Measurements from ENCODE around the gene NTRK3.

NTRK3 gene

DNA sequence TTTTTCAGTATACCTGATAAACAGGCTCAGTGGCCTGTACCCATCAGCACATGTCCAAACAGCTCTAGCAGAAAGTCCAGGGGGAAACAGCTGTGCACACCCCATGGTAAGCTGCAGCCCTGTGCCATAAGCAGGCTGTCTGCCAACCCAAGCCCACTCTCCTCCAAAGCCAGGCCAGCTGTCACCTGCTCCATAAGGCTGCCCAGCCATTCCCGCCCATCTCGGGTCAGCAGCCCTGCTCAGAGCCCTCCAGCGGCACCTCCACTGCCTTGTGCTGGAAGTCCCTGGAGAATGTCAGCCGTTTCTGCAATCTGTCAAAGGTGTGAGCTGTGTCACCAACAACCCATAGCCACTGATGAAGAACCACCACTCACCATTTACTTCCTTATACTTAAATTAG is 82.0 kb downstream of the NTRK3 start:
- no peak for DNase-seq

DNA sequence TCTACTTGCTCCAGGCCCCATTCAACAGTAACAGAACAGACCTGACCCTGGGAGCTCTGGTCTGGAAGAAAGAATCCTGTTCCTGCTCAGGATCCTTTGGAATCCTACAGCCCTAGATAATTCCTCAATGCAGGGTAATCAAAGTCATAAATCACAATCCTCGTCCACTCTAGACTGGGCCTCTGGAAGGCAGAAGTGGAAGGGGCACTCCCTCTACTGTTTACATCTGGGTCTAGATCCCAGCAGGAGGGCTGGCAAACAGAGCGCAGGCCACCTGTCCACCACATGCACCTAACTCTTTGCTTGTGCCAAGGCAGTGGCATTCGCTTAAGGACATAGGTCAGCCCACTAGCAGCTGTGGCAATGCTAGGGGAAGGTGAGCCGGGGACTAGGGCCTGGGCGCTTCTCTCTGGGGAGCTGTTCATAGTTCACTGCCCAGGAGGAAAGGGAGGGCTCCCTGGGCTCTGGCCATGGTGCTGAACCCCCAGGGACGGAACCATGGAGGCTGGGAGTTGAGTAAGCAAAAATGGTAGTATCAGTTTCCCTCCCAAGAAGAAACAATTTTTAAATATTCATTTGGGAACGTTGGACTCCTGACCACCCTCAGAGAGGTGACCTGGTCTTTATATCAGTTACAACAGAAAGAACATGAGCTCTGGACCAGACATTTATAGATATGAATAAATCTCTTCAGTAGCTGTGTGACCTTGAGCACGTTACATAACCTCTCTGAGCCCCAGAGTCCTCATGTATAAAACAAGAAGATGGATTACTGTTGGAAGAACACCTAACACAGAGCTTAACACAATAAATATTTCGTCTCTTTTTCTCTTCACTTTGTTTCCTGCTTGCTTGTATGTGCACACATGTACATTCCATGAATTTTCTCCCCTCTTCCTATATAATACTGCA is 90.2 kb downstream of the NTRK3 start:
- DNase-seq, result no peak

DNA sequence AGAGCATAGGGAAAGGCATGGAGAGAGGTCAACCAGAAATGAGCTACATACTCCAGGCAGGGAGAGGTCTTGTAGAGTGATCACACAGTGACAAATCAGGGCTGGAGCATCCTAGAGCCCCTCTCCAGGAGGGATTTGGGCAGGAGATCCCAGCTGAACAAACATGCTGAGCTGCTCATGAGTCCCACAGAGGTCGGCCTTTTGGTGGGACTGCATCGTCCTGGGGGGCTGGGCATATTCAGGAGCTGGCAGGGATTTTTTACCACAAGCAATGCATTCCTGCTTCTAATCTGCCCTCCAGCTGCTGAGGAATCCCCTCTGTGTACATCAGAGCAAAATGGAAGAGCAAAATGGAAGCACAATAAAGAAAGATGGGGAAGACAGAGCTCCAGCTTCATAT is 94.9 kb downstream of the NTRK3 start:
- DNase-seq, result no peak

DNA sequence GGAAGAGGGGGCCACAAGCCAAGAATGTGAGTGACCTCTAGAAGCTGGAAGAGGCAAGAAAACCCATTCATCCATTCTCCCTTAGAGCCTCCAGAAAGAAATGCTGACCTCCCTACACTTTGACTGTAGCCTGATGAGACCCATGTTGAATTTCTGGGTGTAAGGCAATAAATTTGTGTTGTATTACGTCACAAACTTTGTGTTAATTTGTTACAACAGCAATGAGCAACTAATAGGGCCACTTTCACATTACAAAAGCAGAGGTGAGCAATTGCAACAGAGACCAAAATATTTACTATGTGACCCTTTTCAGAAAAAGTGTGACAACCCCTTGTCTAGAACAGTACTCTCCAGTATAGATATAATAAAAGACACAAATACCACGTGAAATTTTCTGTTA is 101.2 kb downstream of the NTRK3 start:
- no peak for DNase-seq

DNA sequence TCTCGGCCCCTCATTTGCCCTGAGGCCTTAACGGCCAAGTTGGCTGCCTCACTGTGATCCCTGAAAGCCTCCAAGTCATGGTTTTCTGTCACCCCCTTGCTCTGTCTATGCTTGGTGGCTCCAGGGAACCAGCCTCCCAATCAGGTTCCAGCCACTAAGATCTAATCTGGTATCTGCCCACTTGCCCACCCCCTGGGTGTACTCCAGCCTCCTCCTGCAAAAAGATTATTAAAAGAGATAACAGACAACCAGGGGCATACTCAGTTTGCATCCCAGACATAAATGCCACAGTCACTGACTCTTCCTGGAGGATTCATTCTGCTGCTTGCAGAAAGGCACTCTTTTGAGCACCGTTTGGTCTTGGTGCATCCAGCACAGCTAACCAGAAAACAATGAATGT is 103.9 kb downstream of the NTRK3 start:
- DNase-seq, result no peak

DNA sequence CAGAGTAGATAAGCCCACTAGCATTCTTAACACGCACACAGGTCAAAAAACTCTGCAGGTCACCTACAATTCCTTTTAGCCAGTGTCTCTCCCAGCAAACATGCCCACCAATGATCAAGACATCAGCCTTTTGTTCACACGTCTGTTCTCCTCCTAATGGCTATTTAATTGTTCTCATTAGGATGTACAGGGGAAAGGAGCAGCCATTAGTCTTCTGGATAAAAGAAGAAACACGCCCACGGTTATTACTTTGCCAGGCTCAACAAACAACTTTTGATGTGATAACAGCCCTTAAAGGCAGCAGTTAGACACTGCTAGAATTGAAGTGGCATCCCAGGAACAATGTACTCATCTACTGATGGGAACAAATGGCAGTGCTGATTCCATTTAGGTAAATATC is 108.8 kb downstream of the NTRK3 start:
- no peak for DNase-seq

DNA sequence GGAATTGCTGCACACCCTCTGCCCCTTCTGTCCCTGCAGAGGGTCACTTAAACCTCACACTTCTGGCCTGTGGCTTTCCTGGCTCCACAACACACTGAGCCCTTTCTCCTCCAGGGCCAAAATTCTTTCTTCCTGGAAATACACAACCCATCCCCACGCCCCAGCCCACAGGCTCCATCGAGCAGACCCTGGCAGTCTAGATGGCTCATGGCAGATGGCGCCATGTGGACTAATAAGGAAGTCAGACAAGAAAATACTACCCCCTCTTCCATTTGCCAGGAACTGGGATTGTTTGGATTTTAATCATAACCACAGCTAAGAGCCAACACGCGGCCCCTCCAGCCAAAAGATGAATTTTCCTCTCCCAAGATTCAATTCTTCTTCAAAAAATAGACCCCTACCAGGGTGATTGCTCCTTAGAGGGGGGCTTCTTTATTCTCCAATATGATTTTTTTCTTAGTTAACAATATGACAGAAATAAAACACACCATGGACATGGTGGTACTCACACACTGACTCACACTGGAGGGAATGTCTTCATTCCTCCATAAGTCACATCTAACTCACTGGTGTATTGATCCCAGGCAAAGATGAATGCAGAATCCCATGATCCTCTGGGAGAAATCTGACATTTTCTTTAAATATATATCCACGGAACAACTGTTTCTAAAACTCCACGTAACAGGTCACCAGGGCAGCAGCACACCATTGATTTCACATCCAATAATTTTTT is 111.5 kb downstream of the NTRK3 start:
- no peak for DNase-seq

DNA sequence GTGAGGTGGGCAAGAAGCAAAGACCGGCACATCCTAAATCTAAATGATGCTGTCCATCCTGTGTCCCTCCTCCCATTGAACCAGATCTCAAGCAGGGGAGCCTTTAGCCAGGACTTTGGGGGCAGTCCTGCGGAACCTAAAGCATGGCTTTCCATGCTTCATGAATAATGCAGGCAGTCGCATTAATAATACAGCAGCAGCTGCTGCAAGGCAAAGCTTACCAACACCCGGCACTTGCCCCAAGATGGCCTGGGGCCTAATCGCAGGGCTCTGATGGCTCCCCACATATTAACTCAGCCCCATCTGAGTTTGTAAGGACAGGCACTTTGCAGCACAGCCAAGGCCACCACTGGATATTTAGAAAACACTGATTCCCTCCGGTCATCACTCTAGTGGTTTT is 114.4 kb downstream of the NTRK3 start:
- DNase-seq, result no peak

DNA sequence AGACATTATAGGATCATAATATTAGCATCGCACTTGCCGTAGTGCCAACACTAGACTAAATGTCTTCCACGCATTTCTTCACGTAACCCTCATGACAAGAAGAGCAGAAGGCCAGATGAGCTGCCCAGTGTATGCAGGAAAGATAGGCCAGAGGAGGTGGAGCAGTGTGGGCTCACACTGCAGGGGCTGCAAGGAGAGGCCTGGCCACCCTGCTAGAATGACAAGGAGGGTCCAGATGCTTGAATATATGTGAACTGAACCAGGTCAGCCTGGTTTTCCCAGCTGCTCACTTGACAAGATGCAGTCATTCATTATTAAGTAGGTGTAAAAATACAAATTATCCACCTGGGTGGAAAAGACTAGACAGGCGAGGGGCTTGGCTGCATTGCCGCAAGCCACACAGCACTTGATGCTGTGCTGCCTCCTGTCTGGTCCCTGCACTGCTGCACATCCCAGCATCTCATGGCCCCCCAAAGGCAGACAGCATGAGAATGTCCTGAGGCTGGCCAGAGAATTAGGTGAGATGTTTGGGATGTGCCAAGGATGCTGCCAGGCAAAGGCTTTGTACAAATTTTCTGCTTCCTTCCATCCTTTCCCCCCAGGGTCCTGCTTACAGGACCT is 115.2 kb downstream of the NTRK3 start:
- no peak for DNase-seq

DNA sequence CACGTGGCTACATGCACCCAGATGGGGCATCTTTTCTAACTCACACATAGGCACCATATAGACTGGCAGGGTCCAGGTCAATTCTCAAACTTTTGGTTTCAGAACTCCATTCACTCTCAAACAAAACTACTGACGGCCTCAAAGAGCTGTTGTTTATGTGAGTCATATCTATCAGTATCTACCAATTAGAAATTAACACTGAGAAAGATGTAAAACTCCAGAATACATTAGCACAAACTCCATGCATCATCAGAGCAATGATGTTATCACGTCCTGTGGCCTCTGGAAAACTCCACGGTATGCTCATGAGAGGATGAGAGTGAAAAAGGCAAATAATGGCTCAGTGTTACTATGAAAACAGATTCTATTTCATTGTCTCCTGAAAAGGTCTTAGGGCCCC is 116.1 kb downstream of the NTRK3 start:
- no peak for DNase-seq

DNA sequence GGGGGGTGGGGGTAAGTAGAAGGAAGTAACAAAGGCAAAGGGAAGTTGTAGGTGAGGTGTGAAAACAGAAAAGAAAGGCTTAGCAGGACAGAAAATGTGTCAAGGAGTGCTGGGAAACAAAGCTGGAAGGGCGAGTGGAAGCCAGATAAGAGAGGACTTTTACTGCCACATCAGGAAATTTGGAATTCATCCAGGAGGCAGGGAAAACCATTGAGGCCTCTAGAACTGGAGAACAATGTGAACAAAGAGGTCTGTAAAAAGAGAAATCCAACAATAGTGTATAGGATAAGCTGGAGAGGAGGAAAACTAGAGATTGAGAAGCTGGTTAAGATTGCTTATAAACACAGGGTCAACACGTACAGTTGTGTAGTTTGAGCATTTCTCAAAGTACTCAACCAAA is 116.6 kb downstream of the NTRK3 start:
- DNase-seq, result no peak

DNA sequence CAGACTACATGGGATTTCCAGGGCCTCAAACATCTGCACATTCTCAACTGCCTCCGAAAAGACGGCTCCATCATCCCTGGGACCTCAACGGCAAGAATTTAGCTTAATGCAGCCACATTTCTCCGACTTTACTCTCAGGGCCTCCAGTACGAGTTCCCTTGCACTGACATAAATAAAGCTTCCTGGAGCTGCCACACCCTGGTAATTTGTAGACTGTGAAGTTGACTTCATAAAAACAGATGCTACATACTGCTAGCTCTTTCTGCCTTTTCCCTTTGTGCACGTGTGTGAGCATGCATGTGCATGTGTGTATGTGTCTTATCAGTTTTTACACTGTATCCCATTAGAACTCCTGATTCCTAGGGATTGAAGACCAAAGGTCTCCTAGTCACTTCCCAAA is 122.7 kb downstream of the NTRK3 start:
- DNase-seq, result no peak

DNA sequence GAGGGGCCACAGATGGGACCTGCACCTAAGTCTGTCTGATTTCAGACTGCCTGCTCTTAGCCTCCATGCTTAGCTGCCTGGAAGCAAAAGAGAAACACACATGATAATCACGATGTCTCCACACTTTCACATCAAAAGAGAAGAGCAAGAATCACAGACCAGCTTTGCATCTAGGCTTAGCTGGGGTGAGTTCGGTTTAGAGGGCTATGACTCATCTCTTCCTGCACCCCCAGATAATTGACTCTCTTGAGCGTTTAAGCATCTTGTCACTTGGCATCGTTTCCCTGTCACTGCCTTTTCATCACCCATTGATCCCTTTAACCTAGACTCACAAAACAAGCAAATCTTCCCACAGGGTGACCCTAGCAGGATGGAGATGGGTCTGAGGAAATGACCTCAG is 124.0 kb downstream of the NTRK3 start:
- DNase-seq, result no peak

DNA sequence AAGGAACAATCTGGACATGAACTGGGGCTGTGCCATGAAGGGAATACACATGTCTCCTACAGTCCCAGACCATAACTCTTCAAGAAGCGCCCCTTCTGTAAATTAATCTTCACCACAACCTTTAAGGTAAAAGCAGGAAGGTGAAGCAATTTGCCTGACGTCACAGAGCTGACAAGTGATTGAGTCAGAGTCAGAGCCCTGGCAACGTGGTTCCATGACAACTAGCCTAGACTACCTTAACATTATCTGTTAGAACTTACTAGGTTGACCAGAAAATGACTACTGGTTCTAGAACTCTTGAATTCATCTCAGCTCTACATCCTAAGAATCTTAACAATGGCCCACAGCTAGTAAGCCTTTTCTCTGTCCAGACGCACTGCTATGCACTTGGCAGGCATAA is 124.6 kb downstream of the NTRK3 start:
- DNase-seq, result no peak

DNA sequence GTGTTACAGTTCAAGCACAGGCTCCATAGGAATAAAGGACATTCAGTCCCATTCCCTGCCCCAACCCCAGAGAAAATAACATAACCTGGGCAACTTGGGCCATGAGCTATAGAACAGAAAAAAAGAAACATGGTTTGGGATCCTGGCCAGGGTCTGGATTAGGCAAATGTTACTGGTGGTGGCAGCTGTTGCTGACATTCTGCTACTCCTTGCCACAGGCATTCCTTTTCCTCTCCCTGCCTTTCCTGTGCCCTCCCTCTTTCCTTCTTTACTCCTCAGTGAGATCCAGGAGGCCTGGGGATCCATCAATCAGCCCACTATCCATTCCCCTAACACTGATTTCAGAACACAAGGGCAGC is 129.1 kb downstream of the NTRK3 start:
- no peak for DNase-seq

DNA sequence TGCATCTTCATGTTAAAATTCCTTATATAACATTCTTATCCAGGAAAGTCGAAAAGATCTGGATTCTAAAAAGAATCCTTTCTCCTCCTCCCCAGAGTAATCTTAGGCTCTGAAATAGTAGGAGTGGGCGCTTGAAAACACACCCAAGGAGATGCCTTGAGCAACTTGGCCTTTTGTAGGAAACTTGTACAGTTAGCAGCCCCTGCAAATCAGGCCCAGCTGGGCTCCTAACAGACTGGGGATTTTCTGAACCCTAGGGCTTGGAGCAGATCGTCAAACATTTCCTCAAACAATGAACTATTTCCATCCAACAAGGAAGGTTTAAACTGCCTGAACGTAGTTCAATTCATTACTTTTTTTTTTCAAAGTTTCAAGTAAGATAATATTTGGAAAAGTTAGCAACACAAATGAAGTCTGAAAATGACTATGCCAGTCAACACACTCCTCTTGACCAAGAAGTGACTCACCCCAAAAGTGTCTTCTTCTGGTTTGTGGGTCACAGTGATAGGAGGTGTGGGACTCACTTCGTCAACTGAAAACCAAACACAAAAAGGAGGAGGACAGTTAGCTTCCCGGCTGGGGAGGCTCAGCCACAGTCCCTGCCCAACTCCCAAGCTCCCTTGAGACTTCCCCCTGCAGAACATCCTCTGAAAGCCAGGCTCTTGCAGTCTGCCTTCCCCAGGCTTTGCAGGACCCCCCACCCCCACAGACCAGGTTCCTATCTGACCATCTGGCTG is 129.7 kb downstream of the NTRK3 start:
- no peak for DNase-seq

DNA sequence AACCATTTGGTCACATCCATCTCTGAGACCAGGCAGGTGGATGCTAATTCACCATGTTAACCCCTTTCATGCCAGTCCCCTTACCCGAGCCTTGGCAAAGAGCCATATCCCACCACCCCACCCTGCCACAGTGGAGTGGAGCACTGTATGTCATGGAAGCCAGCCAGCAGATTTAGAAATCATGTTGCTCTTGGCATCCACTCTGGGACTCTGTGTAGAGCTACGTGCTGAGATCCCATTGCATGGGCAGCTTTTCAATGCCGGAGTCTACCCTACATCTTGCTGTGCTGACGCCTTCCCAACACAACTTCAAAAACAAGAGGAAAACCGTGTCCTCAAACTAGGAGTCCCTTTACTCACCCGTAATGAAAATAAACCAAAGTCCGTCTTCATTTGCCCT is 131.0 kb downstream of the NTRK3 start:
- DNase-seq, result no peak

DNA sequence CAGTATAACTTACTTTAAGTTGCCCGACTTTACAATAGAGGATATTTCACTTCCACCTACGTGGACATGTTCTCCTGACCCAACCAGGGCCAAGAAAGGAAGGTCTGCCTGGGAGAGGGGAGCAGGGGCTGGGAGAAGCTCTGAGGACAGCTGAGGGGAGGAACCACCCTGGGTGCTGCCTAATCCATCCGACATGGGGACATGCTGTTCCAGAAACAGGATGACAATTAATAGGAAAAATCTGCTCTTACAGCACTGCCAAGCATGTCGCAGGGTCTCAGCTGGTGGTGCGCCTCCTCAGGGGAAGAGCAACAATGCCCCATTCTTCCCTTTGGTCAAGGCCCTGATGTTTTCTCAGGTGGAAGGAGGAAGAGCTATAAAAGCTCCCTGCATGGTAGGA is 132.3 kb downstream of the NTRK3 start:
- DNase-seq, result no peak

DNA sequence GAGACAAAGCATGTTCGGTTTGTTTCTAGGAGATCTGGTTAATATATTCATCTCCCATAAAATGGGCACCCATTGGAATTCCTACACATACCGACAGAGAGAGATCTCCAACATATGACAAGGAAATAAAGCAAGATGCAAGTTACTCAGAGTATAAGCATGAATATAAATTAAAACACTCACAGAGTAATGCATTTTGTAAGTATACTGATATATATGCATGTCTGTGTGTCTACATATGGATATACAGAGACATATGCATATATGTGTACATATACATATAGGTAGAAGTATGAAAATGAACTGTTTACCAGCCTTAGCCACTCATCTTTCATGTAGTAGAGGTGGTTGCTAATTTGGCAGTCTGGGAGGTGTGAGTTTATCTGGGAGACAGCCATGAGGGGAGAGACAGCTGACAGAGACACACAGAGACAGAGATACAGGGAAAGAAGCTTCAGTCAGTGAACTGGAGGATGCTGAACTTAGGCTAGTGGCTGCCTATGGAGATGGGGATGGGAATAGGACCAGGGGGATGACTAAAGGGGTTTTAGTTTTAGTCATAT is 134.5 kb downstream of the NTRK3 start:
- DNase-seq, result no peak

DNA sequence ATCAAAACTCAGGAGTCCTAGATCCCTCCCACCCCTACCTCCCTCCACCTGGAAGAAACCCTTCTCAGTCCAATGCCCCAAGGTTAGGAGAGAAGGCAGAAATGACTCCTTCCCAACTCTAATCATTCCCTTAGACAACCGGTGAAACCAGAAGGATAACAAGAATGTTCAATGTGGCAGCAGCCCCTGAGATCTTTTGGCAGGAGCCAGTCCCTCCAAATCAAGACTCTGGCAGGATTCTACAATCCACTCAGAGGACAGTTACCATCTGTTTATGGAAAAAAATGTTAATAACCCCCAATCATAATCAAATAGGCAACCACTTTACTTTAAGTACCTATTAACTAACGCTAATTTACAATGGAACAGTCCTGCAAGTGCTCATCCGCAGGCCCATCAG is 136.5 kb downstream of the NTRK3 start:
- no peak for DNase-seq

DNA sequence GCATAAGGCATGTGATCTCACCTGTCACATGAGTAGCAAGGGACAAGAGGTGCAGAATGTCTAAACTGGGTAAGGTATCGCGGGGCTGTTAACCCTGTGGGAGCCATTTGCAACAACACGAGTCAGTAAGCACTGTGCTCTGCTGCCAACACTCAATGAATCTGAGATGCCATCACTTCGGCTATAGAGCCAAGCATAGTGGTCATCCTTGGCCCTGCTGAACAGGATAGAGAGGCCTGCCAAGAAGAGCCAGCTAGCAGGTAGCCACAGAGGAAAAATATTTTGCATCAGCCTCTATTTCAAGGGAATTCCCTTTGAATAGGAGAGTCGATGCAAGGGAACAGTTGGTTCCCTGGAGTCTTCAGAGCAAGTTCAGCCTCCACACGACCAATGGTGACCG is 137.8 kb downstream of the NTRK3 start:
- DNase-seq, result no peak

DNA sequence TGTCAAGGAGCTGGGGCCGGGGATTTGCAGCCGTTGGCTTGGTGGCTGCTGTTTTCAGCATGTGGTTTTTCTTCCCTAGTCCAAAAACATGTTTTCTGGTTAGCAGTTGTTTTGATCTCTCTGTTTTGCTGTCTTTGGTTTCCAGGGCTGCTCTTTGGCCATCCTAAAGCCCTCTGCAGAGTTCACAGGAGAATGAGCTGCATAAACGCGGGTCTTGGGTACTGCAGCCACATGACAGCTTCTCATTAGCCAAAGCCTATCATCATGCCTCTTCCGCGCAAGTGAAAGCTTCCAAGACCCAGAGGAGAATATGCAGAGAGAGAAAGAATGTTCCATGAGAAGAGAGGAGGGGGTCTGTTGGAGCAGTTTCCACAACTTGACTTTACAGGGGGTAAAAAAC is 138.5 kb downstream of the NTRK3 start:
- no peak for DNase-seq

All from stimulated activated CD4-positive, alpha-beta T cell treated with anti-CD3 and anti-CD28 coated beads, Interleukin-4, amount 100 ng/mL, for 4 hours (primary cell).